ENCODE results near the gene OGFOD1.

Gene OGFOD1

DNA sequence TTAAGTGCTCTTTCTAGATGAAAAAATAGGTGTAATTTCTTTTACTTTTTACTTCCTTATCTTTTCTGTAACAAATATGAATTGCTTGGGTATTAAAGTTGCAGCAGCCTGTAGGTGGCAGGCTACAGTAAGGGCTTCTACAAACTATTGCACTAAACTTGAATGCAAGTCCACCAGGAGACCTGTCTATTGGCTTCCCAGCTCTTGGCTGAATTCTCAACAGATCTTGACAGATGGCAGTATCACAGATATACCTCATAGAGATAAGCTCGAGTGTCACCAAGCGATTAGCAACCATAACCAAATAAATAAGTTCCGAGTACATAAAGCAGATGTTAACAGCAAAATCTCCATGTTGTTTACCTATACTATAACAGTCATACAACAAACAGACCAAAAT lies 62.6 kb downstream of the OGFOD1 start:
- TF ChIP-seq, protein P1, sequence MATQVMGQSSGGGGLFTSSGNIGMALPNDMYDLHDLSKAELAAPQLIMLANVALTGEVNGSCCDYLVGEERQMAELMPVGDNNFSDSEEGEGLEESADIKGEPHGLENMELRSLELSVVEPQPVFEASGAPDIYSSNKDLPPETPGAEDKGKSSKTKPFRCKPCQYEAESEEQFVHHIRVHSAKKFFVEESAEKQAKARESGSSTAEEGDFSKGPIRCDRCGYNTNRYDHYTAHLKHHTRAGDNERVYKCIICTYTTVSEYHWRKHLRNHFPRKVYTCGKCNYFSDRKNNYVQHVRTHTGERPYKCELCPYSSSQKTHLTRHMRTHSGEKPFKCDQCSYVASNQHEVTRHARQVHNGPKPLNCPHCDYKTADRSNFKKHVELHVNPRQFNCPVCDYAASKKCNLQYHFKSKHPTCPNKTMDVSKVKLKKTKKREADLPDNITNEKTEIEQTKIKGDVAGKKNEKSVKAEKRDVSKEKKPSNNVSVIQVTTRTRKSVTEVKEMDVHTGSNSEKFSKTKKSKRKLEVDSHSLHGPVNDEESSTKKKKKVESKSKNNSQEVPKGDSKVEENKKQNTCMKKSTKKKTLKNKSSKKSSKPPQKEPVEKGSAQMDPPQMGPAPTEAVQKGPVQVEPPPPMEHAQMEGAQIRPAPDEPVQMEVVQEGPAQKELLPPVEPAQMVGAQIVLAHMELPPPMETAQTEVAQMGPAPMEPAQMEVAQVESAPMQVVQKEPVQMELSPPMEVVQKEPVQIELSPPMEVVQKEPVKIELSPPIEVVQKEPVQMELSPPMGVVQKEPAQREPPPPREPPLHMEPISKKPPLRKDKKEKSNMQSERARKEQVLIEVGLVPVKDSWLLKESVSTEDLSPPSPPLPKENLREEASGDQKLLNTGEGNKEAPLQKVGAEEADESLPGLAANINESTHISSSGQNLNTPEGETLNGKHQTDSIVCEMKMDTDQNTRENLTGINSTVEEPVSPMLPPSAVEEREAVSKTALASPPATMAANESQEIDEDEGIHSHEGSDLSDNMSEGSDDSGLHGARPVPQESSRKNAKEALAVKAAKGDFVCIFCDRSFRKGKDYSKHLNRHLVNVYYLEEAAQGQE (IDR thresholded peaks at IDR 0.05; ENCODE audit: insufficient replicate concordance, low read depth) = no peak
- TF ChIP-seq SPI1 (IDR thresholded peaks at IDR 0.05; ENCODE audit: borderline replicate concordance, low read depth) (no peak), POLR2AphosphoS5 (IDR thresholded peaks at IDR 0.05; ENCODE audit: low read depth) (no peak)
- TF ChIP-seq, protein P2, sequence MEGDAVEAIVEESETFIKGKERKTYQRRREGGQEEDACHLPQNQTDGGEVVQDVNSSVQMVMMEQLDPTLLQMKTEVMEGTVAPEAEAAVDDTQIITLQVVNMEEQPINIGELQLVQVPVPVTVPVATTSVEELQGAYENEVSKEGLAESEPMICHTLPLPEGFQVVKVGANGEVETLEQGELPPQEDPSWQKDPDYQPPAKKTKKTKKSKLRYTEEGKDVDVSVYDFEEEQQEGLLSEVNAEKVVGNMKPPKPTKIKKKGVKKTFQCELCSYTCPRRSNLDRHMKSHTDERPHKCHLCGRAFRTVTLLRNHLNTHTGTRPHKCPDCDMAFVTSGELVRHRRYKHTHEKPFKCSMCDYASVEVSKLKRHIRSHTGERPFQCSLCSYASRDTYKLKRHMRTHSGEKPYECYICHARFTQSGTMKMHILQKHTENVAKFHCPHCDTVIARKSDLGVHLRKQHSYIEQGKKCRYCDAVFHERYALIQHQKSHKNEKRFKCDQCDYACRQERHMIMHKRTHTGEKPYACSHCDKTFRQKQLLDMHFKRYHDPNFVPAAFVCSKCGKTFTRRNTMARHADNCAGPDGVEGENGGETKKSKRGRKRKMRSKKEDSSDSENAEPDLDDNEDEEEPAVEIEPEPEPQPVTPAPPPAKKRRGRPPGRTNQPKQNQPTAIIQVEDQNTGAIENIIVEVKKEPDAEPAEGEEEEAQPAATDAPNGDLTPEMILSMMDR (IDR thresholded peaks at IDR 0.05; ENCODE audit: insufficient read depth, low read length) = peak; percentile 46
- DNase-seq (ENCODE audit: low read depth in 1 of 2, low spot score in 1 of 2) = peak; percentile 28 to 69
- H3K27ac ChIP-seq (replicated peaks) = no peak overlapping the region
- H3K4me3 ChIP-seq (replicated peaks; ENCODE audit: insufficient read depth, low read length) = no peak overlapping the region
- no peaks in the 10 kb centered on the region for H3K27me3 ChIP-seq (ENCODE audit: insufficient read depth, poor library complexity, severe bottlenecking)

DNA sequence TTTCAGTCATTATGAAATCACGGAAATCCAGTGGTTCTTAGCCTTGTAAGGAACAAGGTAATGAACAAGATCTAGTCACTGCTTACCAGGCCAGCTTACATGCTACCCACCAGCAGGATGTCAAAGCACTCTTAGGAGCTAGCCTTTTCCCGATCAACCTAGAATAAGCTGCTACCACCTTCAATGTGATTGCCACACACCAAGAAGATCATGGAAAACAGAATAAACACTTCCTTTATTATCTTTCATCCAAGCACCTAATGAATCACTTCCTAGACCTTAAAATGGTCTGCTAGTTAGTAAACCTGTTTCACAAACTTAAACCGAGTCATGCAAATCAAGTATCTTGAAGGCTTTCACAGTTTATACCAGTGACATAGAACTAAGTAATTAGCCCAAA lies 63.5 kb downstream of the OGFOD1 start:
- Histone ChIP-seq H3K27me3 (ENCODE audit: insufficient read depth, poor library complexity, severe bottlenecking) (no peaks in the 10 kb centered on the region), H3K4me3 (replicated peaks; ENCODE audit: insufficient read depth, low read length) (no peak overlapping the region), H3K27ac (replicated peaks) (no peak overlapping the region)
- no peak for DNase-seq (ENCODE audit: low read depth in 1 of 2, low spot score in 1 of 2)
- no peak for TF ChIP-seq POLR2AphosphoS5 (IDR thresholded peaks at IDR 0.05; ENCODE audit: low read depth)
- no peak for TF ChIP-seq GABPA (IDR thresholded peaks at IDR 0.05; ENCODE audit: low read depth)
- TF ChIP-seq SPI1 (IDR thresholded peaks at IDR 0.05; ENCODE audit: borderline replicate concordance, low read depth) = no peak
- TF ChIP-seq, protein P2 (IDR thresholded peaks at IDR 0.05; ENCODE audit: insufficient read depth, low read length) = no peak
- TF ChIP-seq, protein P1 (IDR thresholded peaks at IDR 0.05; ENCODE audit: insufficient replicate concordance, low read depth) = no peak

DNA sequence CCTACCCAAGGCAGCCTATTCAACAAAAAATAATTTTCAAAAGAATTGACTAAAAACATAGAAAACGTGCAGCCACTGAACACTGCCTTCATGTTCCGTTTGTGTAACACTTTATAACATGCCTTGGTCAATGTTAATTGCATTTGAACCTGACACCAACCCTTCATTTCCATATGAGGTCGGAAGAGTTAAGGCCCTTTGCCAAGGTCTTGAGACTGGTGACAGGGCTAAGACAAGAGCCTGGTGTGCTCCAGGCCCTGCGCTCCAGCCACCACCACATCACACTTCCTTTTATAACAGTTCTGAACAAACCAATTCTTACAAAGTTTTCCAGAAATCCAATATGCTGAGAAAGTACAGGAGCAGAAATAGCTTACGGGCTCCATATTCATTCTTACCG lies 64.3 kb downstream of the OGFOD1 start:
- no peak overlapping the region for H3K27ac ChIP-seq (replicated peaks)
- no peaks in the 10 kb centered on the region for H3K27me3 ChIP-seq (ENCODE audit: insufficient read depth, poor library complexity, severe bottlenecking)

More for the DNA sequence above, 64.3 kb downstream of the OGFOD1 start:
- no peak for DNase-seq (ENCODE audit: low read depth in 1 of 2, low spot score in 1 of 2)
- no peak overlapping the region for H3K4me3 ChIP-seq (replicated peaks; ENCODE audit: insufficient read depth, low read length)
- TF ChIP-seq GABPA (IDR thresholded peaks at IDR 0.05; ENCODE audit: low read depth) (no peak), SPI1 (IDR thresholded peaks at IDR 0.05; ENCODE audit: borderline replicate concordance, low read depth) (no peak), POLR2AphosphoS5 (IDR thresholded peaks at IDR 0.05; ENCODE audit: low read depth) (no peak)
- TF ChIP-seq, protein P2 (IDR thresholded peaks at IDR 0.05; ENCODE audit: insufficient read depth, low read length) = no peak
- TF ChIP-seq, protein P1 (IDR thresholded peaks at IDR 0.05; ENCODE audit: insufficient replicate concordance, low read depth) = no peak
